ENCODE data around the gene MYO1H.

- TF ChIP-seq ETS1 (IDR thresholded peaks at IDR 0.05) (no peak), CTCF (conservative IDR thresholded peaks at IDR 0.05; ENCODE audit: low read depth in 2 of 2) (peak in 1 of 2 experiments; percentile 28; a peak in 1 of 4 replicates), EZH2 (IDR thresholded peaks at IDR 0.05; ENCODE audit: low read depth, unreplicated experiment) (no peak), POLR2AphosphoS5 (IDR thresholded peaks at IDR 0.05; ENCODE audit: low read depth) (no peak)
These were observed 45.3 kb upstream of the MYO1H start for GRCh38 chr12:109302358-109302757.

Data from GM23338 (cell line).